Kidney tubule cell (primary cell): ENCODE results near the gene OTOF.
"Not testable (repeated sequence)": the region's sequence is repeated elsewhere in the genome, so short reads cannot be mapped to it uniquely, and the experiment has no call there.

Source experiments
- DNase-seq: peaks from one replicate; pipeline ENCODE4 v3.0.0-alpha.2; 2018; ENCODE audit warnings: low spot score

OTOF gene

DNA sequence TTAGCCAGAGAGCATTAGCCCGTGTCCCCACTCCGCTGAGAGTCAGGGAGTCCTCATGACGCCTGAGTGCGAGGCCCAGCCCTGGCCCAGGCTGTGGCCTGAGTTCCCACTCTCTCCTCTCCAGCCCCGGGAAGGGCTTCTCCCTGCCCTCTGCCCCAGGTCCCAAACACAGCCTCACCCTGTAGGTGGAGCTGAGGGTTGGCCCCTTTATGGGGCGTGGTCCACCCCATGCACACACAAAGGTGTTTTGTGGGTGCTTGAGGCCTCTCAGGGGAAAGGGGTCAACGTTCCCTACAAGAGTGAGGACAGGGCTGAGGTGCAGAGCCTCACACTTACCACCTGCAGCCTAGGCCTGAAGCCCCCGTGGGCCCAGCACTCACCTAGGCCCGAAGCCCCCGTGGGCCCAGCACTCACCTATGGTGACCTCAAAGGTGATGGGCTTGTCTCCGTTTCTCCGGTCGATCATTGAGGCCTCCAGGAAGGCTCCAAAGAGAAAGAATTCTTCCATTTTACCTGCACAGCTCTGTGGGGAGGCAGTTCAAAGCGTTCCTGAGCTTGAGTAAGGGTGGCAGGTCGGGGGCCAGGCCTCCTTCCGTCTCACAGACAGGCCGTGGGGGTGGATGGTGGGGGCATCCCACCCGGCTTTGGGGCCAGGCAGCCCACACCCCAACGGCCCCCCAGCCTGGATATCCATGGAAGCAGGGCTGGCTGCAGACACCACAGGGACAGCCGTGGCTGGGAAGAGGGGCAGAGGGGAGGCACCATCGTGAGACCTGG is 2.1 kb upstream of the OTOF start:
- DNase-seq = no peak

DNA sequence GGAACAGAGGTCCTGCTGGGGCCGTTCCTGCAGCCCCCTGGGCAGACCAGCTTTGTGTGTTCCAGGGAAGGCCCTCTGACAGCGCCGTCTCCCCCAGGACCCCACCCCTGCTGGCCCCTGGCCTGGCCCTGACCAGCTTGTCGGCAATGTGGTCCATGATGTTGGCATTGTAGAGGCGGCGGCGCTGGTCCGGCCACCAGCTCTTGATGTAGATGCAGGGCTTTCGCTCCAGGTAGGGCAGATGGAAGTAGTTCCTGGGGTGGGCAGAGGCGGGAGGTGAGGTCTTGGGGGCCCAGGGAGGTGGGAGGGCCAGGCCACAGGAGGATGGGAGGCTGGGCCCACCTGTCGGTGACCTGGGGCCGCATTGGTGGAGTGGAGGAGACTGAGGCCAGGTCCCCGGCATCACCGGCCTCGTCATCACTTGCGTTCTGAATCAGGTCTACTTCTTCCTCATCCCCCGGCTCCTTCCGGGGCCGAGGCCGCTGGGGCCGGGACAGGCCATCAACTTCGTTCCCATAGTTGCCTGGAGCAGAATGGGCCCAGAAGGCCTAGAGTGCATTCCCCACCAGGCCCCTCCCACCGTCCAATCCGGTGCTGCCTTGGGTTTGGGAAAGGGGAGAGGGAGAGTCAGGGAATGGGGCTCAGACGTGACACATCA is 1.3 kb upstream of the OTOF start:
- DNase-seq = no peak

DNA sequence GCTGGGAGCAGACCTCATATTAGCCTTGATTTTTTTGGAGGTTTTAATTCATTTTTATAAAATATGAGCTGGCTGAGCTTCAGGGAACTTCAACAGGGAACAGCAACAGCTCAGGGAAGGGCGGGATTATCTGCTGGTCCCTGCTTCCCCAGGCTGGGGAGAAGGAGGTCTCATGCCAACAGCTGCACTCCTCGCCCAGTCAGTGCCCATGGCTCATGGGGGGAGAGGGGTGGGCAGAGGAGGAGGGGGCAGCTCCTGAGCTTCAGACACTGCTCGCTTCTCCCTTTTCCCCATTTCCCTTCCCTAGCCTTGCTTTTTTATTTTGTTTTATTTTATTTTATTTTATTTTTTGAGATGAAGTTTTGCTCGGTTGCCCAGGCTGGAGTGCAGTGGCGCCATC is 442 bp upstream of the OTOF start:
- DNase-seq = no peak

DNA sequence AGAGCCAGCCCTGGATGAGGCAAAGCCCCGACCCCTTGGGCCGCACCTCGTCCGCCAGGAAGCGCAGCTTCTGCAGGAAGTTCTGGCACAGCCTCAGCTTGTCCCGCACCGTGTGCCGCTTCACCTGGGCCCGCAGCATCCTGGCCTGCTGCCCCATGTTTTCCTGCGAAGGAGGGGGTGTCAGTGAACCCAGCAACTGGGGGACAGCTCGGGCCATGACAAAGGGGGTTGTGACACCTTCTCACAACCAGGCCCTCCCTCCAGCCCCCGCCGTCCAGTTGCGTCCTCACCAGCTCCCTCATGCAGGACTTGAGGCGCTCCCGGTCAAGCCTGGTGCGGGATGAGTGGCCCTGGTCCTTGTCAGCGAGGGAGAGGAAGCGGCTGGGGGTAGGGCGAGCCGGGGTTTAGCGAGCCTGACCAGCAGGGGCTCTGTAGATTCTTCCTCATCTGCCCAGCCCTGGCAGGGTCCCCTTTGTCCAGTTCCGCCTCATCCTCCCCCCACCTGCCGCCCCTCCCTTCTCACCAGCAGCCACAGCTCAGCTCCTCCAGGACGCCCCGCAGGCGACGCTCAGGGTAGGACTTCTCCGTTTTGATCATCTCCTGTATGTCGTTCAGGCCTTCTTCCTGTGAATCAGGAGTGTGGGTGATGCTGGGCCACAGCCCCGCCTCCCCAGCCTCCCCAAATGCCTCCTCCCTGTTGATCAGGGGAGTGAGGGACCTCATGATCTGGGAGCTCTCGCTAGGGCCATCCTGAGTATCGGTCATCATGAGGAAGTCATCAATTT is 606 bp downstream of the OTOF start:
- DNase-seq = no peak

DNA sequence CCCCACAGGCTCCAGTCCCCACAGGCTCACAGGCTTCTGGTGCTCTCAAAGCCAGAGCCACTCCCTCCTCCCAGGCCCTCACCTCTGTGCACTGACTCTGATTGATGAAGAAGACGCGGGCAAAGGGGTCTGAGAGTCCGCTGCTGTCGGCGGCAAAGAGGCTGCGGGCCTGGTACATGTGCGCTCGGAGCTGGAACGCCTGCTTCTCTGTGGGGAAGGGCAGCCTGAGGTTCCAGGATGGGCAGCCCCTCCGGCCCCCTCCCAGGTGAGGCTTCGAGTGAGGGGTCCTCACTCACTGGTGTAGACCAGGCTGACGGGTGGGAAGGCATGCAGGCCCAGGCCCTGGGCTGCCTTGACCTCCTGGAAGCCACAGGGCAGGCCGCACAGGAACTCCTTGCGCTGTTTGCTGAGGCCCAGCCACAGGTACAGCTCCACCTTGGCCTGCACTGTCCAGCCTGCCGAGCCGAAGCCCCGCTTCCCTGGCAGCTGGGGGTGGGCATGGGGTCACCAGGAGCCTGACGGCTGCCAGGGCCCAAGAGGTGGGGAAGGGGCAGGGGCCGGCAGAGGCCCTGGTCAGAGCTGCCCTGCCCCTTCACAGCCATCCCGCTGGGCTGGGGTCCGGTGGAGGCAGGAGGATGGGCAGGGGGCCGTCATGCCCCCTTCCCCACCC is 2.0 kb downstream of the OTOF start:
- no peak for DNase-seq

DNA sequence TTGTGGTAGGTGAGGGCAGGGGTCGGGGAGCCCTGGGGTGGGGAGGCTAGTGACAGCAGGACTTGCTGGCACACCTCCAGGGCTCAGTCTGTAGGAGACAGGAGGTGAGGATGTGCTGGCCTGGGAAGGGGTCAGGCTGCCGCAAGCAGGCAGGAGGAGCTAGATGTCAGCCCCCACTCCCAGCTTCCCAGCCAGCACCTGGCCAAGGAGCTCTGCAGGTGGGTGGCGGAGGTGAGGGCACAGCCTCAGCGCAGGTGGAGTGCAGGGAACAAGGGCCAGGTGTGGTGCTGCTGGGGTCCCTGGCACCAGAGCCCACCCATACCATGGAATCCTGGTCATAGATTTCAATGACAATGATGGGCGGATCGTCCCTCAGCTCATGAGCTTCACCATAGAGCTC is 2.9 kb downstream of the OTOF start:
- no peak for DNase-seq

DNA sequence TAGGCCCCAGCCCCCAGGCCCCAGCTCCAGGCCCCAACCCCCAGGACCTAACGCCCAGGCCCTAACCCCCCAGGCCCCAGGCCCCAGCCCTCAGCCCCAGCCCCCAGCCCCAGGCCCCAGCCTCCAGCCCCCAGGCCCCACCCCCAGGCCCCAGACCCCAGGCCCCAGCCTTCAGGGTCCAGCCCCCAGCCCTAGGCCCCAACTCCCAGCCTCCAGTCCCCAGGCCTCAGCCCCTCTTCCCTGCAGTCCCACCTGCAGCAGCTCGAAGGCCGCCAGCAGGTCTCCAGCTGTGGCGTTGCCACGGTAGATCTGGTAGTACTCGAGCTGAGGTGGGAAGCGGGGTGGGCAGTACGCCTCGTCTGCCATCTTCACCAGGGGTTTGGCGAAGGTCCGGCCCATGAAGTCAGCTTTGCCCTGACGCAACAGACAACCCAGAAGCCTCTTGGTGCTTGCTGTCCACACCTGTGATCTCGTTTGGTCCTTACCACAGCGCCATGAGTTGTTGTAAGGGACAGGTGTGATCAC is 3.6 kb downstream of the OTOF start:
- DNase-seq = no peak

DNA sequence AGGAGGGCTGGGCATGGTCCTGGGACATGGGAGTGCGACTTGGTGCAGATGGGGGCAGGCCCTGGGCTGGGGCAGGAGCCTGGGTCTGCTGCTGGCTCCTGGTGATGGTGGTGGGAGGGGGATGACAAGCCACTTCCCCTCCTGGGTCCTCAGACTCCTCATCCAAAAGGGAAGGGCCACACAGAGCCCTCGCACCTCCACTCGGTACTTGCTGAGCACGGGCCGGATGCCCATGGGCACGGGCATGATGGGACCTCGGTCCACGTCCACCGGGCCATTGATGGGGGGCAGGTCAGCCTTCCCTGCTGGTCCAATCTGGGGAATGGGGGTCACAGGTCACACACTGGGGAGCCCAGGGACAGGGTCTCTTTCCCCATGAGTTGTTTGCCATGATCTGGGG is 4.1 kb downstream of the OTOF start:
- no peak for DNase-seq

DNA sequence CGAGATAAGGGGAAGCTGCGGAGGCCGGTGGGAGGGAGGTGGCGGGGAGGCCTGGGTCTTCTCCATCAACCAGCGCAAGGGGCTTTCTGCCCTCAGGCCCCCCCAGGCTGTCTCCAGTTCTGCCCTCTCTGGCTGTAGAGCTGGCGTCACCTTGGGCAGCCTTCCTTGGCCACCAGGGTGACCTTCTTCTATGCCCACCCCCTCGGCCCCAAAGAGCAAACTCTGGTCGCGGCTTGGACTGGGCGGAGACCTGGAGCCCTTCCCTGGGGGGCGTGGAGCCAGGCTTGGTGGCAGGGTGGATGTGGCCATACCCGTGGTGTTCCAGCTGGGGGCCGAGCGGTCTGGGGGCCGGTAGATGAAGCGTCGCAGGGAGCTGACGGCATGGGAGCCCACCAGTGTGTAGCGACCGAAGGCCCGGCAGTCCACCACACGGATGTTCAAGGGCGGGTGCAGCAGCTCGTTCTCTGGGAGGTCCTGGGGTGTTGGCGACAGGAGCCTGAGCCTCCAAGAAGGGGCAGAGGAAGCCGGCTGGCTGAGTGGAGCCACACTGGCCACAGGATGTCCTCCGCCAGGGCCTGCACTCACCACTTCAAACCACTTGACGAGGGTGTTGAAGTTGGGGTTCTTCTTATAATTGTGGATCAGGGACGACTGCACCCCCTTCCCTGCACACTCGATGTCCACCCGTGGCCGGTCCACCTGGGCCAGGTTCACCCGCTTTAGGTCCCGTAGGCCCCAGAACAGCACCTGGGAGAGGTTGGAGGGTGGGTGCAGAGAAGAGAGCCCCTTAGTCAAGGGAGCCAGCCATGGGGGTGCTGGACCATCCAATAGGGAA is 4.9 kb downstream of the OTOF start:
- DNase-seq = no peak

DNA sequence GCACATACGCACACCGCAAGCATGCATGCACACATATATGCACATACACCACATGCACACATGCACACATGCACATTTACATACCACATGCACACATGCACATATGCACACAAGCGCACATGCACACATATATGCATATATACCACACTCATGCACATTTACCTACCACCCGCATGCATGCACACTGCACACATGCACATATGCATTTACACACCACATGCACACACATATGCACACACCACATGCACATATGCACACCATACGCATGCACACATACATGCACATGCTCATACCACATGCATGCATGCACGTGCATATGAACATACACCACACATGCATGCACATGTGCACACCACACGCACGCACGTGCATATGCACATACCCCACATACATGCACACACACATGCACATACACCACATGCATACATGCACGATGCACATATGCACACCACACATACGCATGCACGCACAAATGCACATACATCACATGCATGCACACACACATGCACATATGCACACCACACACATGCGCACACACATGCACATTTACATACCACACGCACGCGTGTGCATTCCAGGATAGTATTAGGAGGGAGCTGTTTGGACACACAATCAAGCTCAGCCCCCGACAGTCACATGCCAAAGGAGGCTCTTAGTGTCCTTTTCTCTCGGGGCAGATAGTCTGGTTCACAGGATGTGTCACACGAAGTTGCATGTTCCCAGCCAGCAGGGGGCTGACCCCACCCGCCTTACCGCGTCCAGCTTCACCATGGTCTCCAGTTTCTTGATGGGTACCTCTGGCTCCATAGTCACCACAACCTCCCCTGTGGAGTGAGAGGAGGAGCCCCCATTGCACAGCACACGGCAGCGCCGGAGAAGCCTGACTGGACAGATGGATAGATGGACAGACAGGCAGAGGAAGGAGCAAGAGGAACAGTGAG is 5.9 kb downstream of the OTOF start:
- DNase-seq = no peak

DNA sequence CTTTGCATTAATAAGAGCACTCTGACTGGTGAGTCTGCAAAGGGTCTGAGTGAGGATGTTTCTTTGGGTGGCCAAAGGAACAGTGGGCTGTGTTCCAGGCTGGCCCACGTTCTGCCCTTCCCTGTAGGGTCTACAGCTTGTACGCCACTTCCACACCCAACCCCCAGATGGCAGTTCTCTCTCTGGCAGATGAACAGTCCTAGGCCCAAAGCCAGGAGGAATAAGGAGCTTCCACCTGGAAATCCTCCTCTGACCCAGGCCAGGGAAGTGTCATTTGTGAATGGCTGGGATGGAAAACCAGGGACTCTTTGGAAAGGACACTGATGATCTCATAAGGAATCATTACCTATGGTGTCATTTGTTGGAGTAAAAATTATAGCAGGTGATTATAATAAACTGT is 6.6 kb downstream of the OTOF start:
- no peak for DNase-seq

DNA sequence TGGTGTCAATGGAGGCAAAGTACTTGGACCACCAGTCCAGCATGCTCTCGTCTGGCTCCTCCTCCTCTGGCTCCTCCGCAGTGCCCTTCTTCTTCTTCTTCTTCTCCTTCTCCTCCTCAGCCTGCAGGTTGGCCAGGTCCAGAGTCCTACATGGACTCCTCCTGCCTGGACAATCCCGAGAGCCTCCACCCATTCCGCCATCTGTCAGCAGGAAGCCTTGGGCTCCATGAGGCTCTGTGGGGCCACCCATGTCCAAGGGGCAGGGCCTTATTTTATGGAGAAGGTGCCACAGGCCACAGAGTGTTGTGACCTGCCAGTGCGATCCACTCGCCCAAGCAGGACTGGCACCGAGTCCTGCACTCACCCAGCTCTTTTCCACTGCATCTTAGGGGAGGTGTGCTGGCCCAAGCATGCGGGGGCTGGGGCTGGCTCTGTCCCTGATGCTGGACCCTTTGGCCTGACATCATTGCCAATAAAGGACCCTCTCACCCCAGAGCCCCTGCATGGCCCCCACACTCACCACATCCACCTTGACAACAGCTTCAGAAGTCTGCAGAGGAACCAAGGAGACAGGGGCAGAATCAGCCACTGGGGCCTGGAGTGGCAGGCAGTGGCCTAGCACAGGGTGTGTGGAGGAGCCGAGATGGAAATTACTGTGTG is 7.2 kb downstream of the OTOF start:
- no peak for DNase-seq

DNA sequence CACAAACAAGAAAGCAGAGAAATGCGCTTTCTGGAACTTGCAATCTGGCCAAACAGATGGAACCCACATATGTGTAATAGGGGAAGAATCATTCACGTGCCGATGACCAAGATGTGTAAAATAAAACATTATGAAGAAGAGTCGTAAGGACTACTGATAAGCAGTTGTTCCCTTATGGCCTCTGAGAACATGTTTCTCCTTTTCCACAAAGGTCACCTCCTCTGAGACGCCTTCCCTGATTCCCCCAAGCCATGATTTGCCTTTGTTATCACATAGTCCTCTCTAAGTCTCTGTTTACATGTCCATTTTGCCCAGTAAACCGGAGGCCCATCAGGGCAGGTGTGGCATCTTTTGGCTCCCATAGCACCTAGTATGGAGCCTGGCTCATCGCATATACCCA is 8.0 kb downstream of the OTOF start:
- no peak for DNase-seq

DNA sequence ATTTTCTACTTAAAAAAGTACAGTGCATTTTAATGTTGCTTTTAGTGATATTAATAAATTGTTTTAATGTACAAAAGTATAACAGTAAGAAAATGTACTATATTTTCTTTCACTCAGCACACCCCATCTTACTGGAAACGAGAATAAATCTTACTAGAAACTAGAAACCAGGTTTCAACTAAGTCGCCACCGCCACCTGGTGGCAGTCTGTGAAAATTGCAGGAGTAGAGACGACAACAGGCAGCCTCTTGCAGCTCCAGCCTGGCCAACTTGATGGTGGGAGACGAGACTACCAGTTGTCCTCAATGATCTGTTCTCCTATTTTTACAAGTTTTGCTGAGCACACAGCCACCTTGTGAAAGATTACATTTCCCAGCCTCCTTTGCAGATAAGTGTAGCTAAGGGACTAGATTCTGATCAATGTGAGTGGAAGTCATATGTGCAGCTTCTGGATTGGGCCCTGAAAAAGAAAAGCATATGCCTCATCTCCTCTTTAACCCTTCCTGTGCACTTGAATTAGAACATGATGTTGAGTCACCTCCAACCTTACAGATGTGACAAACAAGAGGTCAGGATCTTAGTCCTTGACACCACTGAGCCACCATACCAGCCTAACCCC is 8.7 kb downstream of the OTOF start:
- peak; percentile 68 for DNase-seq

DNA sequence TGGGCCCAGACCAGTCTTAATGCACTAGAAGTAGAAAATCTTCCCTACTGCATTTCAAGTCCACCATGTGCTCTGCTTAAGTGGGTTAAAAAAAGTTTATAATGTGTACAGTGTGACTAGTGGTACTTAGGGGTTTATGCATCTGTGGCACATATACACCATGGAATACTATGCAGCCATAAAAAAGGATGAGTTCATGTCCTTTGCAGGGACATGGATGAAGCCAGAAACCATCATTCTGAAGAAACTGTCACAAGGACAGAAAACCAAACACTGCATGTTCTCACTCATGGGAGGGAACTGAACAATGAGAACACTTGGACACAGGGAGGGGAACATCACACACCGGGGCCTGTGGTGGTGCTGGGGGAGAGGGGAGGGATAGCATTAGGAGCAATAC is 9.4 kb downstream of the OTOF start:
- DNase-seq = not testable (repeated sequence)

DNA sequence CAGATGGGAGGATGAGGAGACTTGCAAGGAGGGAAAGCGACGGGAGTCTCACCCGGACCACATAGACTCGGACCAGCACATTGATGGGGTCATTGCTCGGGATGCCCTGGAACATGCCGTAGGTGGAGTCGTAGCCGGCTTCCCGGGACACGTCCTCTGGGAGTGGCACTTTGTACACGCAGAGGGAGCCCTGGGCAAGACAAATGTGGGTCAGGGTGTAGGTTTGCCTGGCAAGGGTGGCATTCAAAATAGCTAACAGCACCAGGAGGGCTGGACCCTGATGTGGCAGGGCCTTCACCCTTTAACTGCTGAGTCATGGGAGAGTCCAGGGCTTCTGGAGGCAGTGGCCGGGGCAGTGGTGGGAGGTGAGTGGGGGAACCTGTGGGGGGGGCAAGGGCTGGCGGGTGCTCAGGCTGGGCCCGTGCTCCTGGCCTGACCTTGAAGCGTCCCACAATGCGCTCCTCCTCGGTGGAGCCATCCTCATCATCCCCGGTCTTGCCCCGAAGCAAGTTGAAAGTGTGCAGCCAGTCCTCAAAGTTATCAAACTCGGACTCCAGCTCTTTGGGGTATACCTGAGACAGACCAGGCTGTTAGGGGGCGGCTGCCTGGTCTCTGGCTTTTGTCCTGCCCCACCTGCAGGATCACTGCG is 11.1 kb downstream of the OTOF start:
- no peak for DNase-seq

DNA sequence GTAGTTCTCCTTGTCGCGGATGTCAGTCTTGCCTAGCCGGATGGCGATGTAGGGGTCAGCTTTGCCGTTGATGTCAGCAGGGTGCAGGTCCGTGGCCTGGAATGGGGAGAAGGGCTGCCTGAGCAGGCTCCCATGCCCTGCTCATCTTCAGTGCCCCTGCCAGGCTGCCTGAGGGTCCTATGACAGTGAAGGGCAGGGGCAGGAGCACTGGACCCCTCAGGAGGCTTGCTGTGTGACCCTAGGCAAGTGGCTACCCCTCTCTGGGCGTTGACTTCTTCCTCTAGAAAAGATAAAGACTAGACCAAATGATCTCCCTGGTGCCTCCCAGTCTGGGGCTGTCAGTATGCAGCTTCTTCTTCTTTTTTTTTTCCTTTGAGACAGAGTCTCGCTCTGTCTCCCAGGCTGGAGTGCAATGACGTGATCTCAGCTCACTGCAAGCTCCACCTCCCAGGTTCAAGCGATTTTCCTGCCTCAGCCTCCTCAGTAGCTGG is 11.9 kb downstream of the OTOF start:
- no peak for DNase-seq

DNA sequence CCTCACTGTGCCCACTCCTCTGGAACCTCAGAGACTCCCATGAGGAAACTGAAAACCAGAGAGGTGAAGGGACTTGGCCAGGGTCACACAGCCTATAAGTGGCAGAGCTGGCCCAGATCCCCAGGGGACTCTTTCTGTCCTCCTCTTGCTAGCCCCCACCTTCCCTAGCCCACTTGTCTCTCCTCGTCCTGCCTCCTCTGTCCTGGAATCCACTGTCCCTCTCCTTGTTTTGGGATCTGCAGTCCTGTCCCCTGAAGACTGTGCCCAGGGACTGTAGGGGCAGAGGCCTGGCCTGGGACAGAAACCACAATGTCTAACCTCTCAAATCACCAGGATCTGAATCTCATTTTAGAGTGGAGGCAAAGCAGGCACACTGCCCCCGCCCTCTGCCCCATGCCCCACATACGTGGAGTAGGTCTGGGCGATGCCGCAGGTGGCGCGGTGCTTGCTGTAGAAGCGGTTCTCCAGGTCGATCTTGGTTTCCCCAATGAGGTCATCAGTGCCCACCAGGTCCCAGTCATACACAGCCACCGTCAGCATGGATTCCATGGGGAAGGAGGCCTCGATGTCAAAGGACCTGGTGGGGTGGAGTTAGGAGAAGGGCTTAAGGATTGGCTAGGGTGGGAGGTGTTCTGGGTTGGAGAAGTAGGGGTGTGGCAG is 12.5 kb downstream of the OTOF start:
- DNase-seq = no peak
